GM18870 (cell line): ENCODE results near the gene GMCL1.
"Not testable (repeated sequence)": the region's sequence is repeated elsewhere in the genome, so short reads cannot be mapped to it uniquely, and the experiment has no call there.

ENCODE experiments used
- ATAC-seq: cut with Tn5 transposase; IDR thresholded peaks from one replicate; pipeline ENCODE4 v1.9.1; 2021; ENCODE audit warnings: moderate library complexity; ENCODE audit not compliant: unreplicated experiment

Gene GMCL1

GRCh38 chr2:69805887-69806286 lies 23.6 kb upstream of the GMCL1 start:
- no peak for ATAC-seq

- no peak for ATAC-seq
Observed at GRCh38 chr2:69807821-69808540, 21.5 kb upstream of the GMCL1 start.

GRCh38 chr2:69810550-69810949 lies 18.9 kb upstream of the GMCL1 start:
- no peak for ATAC-seq

- no peak for ATAC-seq
Observed at GRCh38 chr2:69811018-69811417, 18.4 kb upstream of the GMCL1 start.

GRCh38 chr2:69811591-69811990 lies 17.9 kb upstream of the GMCL1 start:
- ATAC-seq: no peak

GRCh38 chr2:69815717-69816116 lies 13.7 kb upstream of the GMCL1 start:
- ATAC-seq: no peak

GRCh38 chr2:69816923-69817542 lies 12.4 kb upstream of the GMCL1 start:
- ATAC-seq: peak; percentile 65

- ATAC-seq: no peak
Observed at GRCh38 chr2:69817729-69818501, 11.5 kb upstream of the GMCL1 start.

GRCh38 chr2:69827796-69828540 lies 1.5 kb upstream of the GMCL1 start:
- ATAC-seq: no peak

- ATAC-seq: no peak
Observed at GRCh38 chr2:69828938-69829255, 563 bp upstream of the GMCL1 start.

- ATAC-seq: peak; percentile 19
Observed at GRCh38 chr2:69830045-69830905, 815 bp downstream of the GMCL1 start.

- not testable (repeated sequence) for ATAC-seq
Observed at GRCh38 chr2:69830906-69831241, 1.4 kb downstream of the GMCL1 start.

GRCh38 chr2:69831354-69831905 lies 2.0 kb downstream of the GMCL1 start:
- ATAC-seq: no peak

GRCh38 chr2:69833752-69834151 lies 4.3 kb downstream of the GMCL1 start:
- ATAC-seq: no peak

GRCh38 chr2:69835666-69836065 lies 6.2 kb downstream of the GMCL1 start:
- no peak for ATAC-seq

- no peak for ATAC-seq
Observed at GRCh38 chr2:69836316-69836715, 6.9 kb downstream of the GMCL1 start.

GRCh38 chr2:69837533-69837932 lies 8.1 kb downstream of the GMCL1 start:
- no peak for ATAC-seq

GRCh38 chr2:69843993-69844392 lies 14.5 kb downstream of the GMCL1 start:
- no peak for ATAC-seq

- ATAC-seq: no peak
Observed at GRCh38 chr2:69844560-69844959, 15.1 kb downstream of the GMCL1 start.
